ENCODE data around the gene YPEL4.

The YPEL4 gene

GRCh38 chr11:57646194-57646798 is 3.4 kb downstream of the YPEL4 start:
- DNase-seq (ENCODE audit: low read depth), result no peak
- H3K4me3 ChIP-seq (ENCODE audit: low read depth, low read length), result no peak overlapping the region
- no peak for TF ChIP-seq CTCF (IDR thresholded peaks at IDR 0.05; ENCODE audit: control insufficient read depth, extremely low read depth, insufficient read depth)

- no peak for DNase-seq (ENCODE audit: low read depth)
These were observed 4.0 kb downstream of the YPEL4 start for GRCh38 chr11:57645689-57646085.

GRCh38 chr11:57644748-57645688 is 4.7 kb downstream of the YPEL4 start:
- no peak overlapping the region for H3K4me3 ChIP-seq (ENCODE audit: low read depth, low read length)
- TF ChIP-seq CTCF (IDR thresholded peaks at IDR 0.05; ENCODE audit: control insufficient read depth, extremely low read depth, insufficient read depth), result peak; percentile 84
- DNase-seq (ENCODE audit: low read depth), result no peak

More at GRCh38 chr11:57645689-57646085, 4.0 kb downstream of the YPEL4 start:
- H3K4me3 ChIP-seq (ENCODE audit: low read depth, low read length), result no peak overlapping the region
- no peak for TF ChIP-seq CTCF (IDR thresholded peaks at IDR 0.05; ENCODE audit: control insufficient read depth, extremely low read depth, insufficient read depth)

- no peak for DNase-seq (ENCODE audit: low read depth)
- no peak overlapping the region for H3K4me3 ChIP-seq (ENCODE audit: low read depth, low read length)
- TF ChIP-seq CTCF (IDR thresholded peaks at IDR 0.05; ENCODE audit: control insufficient read depth, extremely low read depth, insufficient read depth), result no peak
These were observed 5.9 kb downstream of the YPEL4 start for GRCh38 chr11:57643802-57644201.

GRCh38 chr11:57641011-57641807 is 8.5 kb downstream of the YPEL4 start:
- TF ChIP-seq CTCF (IDR thresholded peaks at IDR 0.05; ENCODE audit: control insufficient read depth, extremely low read depth, insufficient read depth), result peak; percentile 61
- no peak overlapping the region for H3K4me3 ChIP-seq (ENCODE audit: low read depth, low read length)
- DNase-seq (ENCODE audit: low read depth), result peak; percentile 31

GRCh38 chr11:57640068-57640800 is 9.5 kb downstream of the YPEL4 start:
- no peak overlapping the region for H3K4me3 ChIP-seq (ENCODE audit: low read depth, low read length)
- no peak for TF ChIP-seq CTCF (IDR thresholded peaks at IDR 0.05; ENCODE audit: control insufficient read depth, extremely low read depth, insufficient read depth)
- DNase-seq (ENCODE audit: low read depth), result no peak
